NCI-H1092 treated with DMSO at 0.1 percent for 48 hours (cell line): ENCODE data around the gene CELSR1.
"Not testable (repeated sequence)": the region's sequence is repeated elsewhere in the genome, so short reads cannot be mapped to it uniquely, and the experiment has no call there.

Experiments
- DNase-seq: peaks from one replicate; lab custom pipeline; 2025; lab: John Stamatoyannopoulos, UW

The CELSR1 gene

DNA sequence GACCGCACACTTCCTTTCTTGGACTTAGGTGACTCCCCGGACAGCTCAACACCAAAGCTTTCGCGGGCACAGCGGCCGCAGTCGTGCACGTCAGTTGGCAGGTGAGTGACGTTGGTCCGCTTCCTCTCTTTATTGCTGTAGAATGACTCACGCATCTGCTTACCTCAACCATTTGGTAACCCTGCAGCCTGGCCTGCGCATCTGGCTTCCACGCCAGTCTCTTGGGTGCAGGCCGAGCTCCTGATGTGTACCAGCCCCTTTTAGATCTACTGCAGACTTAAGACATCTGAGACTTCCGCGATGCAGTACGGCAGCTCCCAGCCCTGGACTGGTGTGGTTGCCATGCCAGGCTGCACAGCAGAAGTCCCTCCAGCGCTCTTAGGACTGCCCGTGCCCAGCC is 214.3 kb downstream of the CELSR1 start:
- DNase-seq = no peak

DNA sequence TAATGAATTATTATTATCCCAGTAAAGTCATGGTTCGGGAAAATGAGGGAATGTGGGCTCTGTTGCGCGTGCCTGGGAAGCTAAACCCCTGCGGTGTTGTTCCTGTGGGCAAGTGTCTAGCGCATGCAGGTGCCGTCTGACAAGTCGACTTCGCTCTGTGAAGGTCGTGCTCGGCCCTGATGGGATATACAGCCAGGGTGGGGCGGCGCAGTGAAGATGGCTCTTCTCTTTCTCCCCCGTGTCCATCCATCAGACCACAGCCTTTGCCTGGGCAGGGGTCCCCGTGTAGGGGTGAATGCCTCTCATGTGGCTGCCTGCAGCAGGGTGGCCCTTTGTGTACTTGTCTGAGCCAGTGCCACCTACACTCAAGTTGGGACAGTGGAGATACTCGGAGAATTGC is 214.7 kb downstream of the CELSR1 start:
- no peak for DNase-seq

DNA sequence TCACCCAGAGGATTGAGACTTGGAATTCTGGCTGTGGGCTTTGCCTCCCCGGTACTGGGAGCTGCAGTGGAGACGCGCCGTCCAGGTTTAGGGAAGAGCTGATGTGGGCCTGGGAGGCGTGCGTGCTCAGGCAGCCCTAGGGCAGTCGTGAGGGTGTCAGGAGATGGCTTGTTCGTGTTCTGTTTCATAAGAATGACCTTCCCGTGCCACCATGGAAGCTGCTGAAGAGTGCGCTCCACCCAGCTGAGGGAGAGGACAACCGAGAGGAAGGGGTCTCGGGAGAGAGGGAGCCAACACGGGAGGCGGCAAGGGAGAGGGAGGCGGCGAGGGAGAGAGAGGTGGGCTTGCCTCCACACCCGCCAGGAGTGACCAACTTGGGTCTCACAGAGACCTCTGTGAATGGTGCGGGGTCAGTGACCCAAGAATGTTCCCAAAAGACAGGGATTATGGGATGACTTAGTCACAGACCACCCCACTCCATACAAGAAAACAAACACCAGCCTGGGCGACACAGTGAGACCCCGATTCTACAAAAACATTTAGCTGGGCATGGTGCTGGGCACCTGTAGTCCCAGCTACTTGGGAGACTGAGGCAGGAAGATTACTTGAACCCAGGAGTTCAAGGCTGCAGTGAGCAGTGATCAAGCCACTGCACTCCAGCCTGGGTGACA is 216.6 kb downstream of the CELSR1 start:
- DNase-seq = no peak

DNA sequence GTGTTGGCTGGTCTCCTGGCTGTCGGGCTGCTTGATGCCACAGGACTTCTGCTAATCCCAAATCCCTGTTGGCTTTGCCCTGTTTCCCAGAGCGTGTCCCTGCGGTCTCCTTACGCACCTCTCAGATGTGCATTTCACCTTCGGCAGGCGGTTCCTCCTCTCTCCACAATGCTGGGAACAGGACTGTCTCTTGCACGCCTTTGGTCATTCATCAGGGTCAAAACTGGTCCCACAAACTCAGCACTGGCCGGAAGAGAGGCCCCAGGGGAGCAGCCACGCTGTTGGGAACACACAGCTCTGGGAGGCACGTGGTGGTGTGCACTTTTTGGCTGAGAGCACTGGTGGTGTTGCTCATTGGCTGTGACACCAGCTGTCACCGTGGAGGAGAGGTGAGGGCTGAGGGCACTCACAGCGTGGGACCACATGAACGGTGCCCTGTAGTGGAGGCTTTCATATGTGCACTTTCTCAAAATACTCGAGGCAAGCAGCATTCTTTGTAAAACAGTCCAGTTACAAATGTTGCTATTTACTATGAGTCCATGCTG is 217.2 kb downstream of the CELSR1 start:
- DNase-seq = no peak

DNA sequence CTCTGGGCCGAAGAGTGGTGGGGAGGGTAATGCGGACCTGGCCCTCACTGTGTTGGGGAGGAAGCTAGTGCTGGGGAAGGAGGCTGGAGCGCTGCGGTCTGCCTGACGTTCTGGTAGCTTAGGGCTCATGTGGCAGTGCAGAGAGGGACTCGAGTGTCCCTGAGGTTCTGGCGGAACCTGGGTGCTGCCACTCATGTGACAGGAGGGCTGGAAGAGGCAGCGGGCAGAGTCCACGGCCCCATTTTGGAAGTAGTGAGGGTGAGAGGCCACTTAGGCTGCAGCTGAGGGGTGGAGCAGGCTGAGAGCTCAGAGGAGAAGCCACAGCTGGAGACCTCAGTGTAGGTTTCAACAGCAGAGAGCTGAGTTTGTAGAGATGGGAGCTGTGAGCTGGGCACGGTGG is 218.1 kb downstream of the CELSR1 start:
- DNase-seq = no peak

GRCh38 chr22:46318576-46318975 is 218.8 kb downstream of the CELSR1 start:
- no peak for DNase-seq

DNA sequence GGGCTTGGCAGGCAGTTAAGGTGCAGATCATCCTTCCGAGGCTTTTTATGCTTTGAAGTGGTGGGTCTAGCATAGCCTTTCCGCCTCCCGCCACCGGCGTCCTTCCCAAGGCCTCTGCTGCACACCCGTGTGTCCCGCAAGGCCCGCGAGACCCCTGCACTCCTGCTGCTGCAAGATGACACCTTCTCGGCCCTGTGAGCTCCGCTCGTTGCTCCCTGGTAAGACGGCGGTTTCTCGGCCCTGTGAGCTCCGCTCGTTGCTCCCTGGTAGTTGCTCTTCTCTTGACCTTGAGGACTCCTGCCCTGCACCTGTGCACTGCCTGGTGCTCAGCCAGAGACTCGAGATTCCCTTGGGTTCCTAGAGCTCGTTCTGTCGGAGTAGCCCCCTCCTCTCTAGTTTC is 219.8 kb downstream of the CELSR1 start:
- no peak for DNase-seq

- no peak for DNase-seq
Measured at GRCh38 chr22:46315976-46316375, 221.4 kb downstream of the CELSR1 start.

DNA sequence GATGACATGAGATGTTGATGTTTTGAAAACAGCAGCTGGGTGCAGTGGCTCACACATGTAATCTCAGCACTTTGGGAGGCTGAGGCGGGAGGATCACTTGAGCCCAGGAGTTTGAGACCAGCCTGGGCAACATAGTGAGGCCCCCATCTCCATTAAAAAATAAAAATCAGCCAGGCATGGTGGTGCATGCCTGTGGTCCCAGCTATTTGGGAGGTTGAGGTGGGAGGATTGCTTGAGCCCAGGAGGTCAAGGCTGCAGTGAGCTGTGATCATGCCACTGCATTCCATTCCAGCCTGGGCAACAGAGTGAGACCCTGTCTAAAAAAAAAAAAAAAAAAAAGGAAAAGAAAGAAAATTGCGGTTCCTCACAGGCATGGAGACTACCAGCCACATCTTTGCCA is 224.6 kb downstream of the CELSR1 start:
- DNase-seq = not testable (repeated sequence)

DNA sequence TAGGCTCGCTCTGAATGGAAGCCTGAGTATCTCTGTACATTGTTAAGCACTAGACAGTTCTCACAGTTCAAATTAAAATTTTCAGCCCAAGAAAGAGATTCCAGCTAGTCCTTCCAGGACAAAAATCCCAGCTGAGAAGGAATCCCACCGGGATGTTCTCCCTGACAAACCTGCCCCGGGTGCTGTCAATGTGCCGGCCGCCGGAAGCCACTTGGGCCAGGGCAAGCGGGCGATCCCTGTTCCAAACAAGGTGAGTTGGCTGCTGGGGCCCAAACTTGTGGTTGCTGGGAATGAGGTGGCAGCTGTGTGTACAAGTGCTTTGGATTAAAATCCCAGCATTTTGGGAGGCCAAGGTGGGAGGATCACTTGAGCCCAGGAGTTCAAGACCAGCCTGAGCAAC is 225.4 kb downstream of the CELSR1 start:
- no peak for DNase-seq
